Panc1 (cell line): Measurements from ENCODE around the gene POMT2. TPM values are rescaled to one million over a fixed set of nuclear protein-coding genes. Genes with fewer than 3 reads are reported as not detected.

ENCODE experiments used
- ATAC-seq: fragments of 200-7000 bp; cut with Tn5 transposase; 2 replicates; pipeline ENCODE4 v1.9.1; 2020; ENCODE audit warnings: mild to moderate bottlenecking, moderate library complexity
- BruUV-seq: library from RNA; stranded (reverse); fragments of 400-500 nt; replicated peaks from 2 replicates; lab custom pipeline; 2021; lab: Mats Ljungman, UMichigan
- CTCF ChIA-PET: fragments of 300-600 bp; sonication (Branson Sonifier 250); formaldehyde crosslinking; loops from one replicate; lab custom pipeline; 2022; ENCODE audit warnings: antibody characterized with exemption; lab: Charles Lee
- POLR2A ChIA-PET: fragments of 300-600 bp; sonication (Branson Sonifier 250); formaldehyde crosslinking; loops from one replicate; lab custom pipeline; 2022; ENCODE audit warnings: antibody characterized with exemption; lab: Charles Lee
- DNase-seq: peaks from one replicate; pipeline ENCODE4 v3.0.0-alpha.2; 2010; ENCODE audit warnings: low read depth, low spot score
- H3K27ac ChIP-seq: 2 replicates; pipeline ENCODE4 v1.5.1; 2011; ENCODE audit warnings: mild to moderate bottlenecking, low read length, inconsistent platforms
- H3K27me3 ChIP-seq: fragments of 200-500 bp; sonication (Bioruptor generic); 2 replicates; pipeline ENCODE4 v1.6.0; 2014; ENCODE audit warnings: low read length, inconsistent platforms; ENCODE audit not compliant: control insufficient read depth, insufficient read depth
- H3K36me3 ChIP-seq: fragments of 200-500 bp; sonication (Bioruptor generic); 2 replicates; pipeline ENCODE4 v1.5.1; 2014; ENCODE audit warnings: inconsistent platforms, mild to moderate bottlenecking, low read length, moderate library complexity; ENCODE audit not compliant: control insufficient read depth, insufficient read depth
- H3K4me1 ChIP-seq: 2 replicates; pipeline ENCODE4 v1.5.1; 2011; ENCODE audit warnings: inconsistent platforms, mild to moderate bottlenecking, low read length, moderate library complexity; ENCODE audit not compliant: control insufficient read depth, insufficient read depth
- H3K4me3 ChIP-seq, 2 experiments: 2 replicates each; pipeline ENCODE4 v1.5.1; 2011 to 2012; ENCODE audit warnings: low read depth in 2 of 2, low read length in 2 of 2, mild to moderate bottlenecking in 2 of 2, inconsistent platforms in 1 of 2, moderate library complexity in 1 of 2
- H3K9me3 ChIP-seq: fragments of 200-500 bp; sonication (Bioruptor generic); 2 replicates; pipeline ENCODE4 v1.5.1; 2014; ENCODE audit warnings: low read depth, mild to moderate bottlenecking, inconsistent platforms, low read length, moderate library complexity; ENCODE audit not compliant: control insufficient read depth, insufficient read depth
- CTCF ChIP-seq: fragments of 450-650 bp; IDR thresholded peaks from 2 replicates; pipeline ENCODE4 v1.5.1; 2017; ENCODE audit warnings: mild to moderate bottlenecking
- POLR2AphosphoS5 ChIP-seq: IDR thresholded peaks from 2 replicates; pipeline ENCODE4 v1.6.1; 2012; ENCODE audit warnings: mild to moderate bottlenecking, low read depth, low read length, moderate library complexity
- SIN3A ChIP-seq: IDR thresholded peaks from 2 replicates; pipeline ENCODE4 v1.6.1; 2012; ENCODE audit warnings: low read depth, mild to moderate bottlenecking, low read length, moderate library complexity, borderline replicate concordance; ENCODE audit not compliant: insufficient read depth
- TCF7L2 ChIP-seq: IDR thresholded peaks from 2 replicates; pipeline ENCODE4 v1.6.1; 2011; ENCODE audit warnings: mild to moderate bottlenecking, low read depth, low read length, inconsistent platforms
- in situ Hi-C: cut with HindIII; loops from 2 replicates; pipeline ENCODE4 v1.10.0; 2016; ENCODE audit warnings: low sequenced_read_pairs, low pct_unique_long_range_greater_than_20kb
- intact Hi-C: fragments of 100-400 bp; cut with micrococcal nuclease; formaldehyde crosslinking; loops from one replicate; pipeline ENCODE4 v1.10.0; 2022; ENCODE audit not compliant: unreplicated experiment
- total RNA-seq: library from RNA; stranded (reverse); gene quantifications from one replicate; pipeline ENCODE4 v1.2.1, GENCODE V29; 2021; ENCODE audit not compliant: unreplicated experiment
- TF ChIP-seq, protein P1 (sequence below), 2 experiments: IDR thresholded peaks; 2 replicates each; pipeline ENCODE4 v1.6.1; 2011 to 2012; ENCODE audit warnings: low read depth in 2 of 2, control low read depth in 1 of 2, low read length in 1 of 2, mild to moderate bottlenecking in 1 of 2, moderate library complexity in 1 of 2; ENCODE audit not compliant: insufficient read depth in 1 of 2

POMT2 gene
- total RNA-seq, 1 experiment from 2014 or later: 43.5 TPM

- BruUV-seq: no TSS peak
- intact Hi-C loops (no loop called here), in situ Hi-C loops (no loop called here)
- POLR2A ChIA-PET: no interaction called here
- DNase-seq (no peak), ATAC-seq (no peak)
- H3K4me3 ChIP-seq: no peak overlapping the region
- no peaks in the 10 kb centered on the region for H3K4me1 ChIP-seq
- H3K9me3 ChIP-seq: no peaks in the 10 kb centered on the region
- no peak overlapping the region for H3K27ac ChIP-seq
- H3K27me3 ChIP-seq: no peaks in the 10 kb centered on the region
- CTCF ChIA-PET: no interaction called here
- peaks cover 8% of the 10 kb centered on the region; the same call in 1 of the 2 replicates for H3K36me3 ChIP-seq
- TF ChIP-seq, protein P1, sequence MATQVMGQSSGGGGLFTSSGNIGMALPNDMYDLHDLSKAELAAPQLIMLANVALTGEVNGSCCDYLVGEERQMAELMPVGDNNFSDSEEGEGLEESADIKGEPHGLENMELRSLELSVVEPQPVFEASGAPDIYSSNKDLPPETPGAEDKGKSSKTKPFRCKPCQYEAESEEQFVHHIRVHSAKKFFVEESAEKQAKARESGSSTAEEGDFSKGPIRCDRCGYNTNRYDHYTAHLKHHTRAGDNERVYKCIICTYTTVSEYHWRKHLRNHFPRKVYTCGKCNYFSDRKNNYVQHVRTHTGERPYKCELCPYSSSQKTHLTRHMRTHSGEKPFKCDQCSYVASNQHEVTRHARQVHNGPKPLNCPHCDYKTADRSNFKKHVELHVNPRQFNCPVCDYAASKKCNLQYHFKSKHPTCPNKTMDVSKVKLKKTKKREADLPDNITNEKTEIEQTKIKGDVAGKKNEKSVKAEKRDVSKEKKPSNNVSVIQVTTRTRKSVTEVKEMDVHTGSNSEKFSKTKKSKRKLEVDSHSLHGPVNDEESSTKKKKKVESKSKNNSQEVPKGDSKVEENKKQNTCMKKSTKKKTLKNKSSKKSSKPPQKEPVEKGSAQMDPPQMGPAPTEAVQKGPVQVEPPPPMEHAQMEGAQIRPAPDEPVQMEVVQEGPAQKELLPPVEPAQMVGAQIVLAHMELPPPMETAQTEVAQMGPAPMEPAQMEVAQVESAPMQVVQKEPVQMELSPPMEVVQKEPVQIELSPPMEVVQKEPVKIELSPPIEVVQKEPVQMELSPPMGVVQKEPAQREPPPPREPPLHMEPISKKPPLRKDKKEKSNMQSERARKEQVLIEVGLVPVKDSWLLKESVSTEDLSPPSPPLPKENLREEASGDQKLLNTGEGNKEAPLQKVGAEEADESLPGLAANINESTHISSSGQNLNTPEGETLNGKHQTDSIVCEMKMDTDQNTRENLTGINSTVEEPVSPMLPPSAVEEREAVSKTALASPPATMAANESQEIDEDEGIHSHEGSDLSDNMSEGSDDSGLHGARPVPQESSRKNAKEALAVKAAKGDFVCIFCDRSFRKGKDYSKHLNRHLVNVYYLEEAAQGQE (IDR thresholded peaks at IDR 0.05; ENCODE audit: insufficient read depth in 1 of 2, low read depth in 2 of 2, low read length in 1 of 2): no peak
- TF ChIP-seq CTCF (no peak), SIN3A (no peak), TCF7L2 (no peak), POLR2AphosphoS5 (no peak)
These were observed 36.6 kb downstream of the POMT2 start for GRCh38 chr14:77284066-77284465.

DNA sequence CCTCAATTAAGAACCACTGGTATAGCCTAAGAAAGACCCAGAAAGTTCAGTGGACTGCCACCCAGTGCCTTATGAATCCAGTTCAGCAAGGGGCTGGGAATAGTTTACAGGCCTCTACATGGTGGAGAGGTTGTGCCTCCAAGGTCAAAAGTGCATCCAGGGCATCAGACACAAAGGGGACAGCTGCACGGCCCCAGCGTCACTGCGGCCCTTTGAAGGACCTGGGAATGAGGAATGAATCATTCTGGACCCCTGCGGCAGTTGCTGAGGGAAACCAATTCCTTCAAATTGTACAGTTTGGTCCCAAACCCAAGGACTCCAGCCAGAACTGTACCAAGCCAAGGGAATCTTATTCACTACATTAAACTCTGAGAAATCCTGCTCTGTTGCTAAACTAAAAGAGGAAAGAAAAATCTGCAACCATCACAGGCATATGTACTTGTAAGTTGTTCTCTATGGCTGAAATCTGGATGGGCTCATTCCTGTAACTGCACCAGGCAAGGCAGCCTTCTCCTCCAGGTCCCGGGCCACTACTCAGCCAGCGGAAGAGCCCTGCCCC, 38.8 kb downstream of the POMT2 start:
- peaks cover 7% of the 10 kb centered on the region; the same call in 1 of the 2 replicates for H3K36me3 ChIP-seq
- CTCF ChIA-PET: no interaction called here

More for the DNA sequence above, 38.8 kb downstream of the POMT2 start:
- POLR2A ChIA-PET: no interaction called here
- Histone ChIP-seq H3K4me1 (no peaks in the 10 kb centered on the region), H3K27me3 (no peaks in the 10 kb centered on the region), H3K27ac (no peak overlapping the region), H3K4me3 (no peak overlapping the region), H3K9me3 (no peaks in the 10 kb centered on the region)
- intact Hi-C loops (no loop called here), in situ Hi-C loops (no loop called here)
- TF ChIP-seq TCF7L2 (no peak), CTCF (no peak), SIN3A (no peak), POLR2AphosphoS5 (no peak)
- TF ChIP-seq, protein P1 (IDR thresholded peaks at IDR 0.05; ENCODE audit: insufficient read depth in 1 of 2, low read depth in 2 of 2, low read length in 1 of 2): no peak
- ATAC-seq (no peak), DNase-seq (no peak)
- no TSS peak for BruUV-seq
